ENCODE results near the gene PBRM1. TPM values are rescaled to one million over a fixed set of nuclear protein-coding genes. Genes with fewer than 3 reads are reported as not detected.

PBRM1 gene
- total RNA-seq, 4 donors from 2014 or later = 22.5 to 152 (median 56.6) TPM

- H3K4me3 ChIP-seq = no peak overlapping the region
- DNase-seq = no peak
- H3K9me3 ChIP-seq = no peaks in the 10 kb centered on the region
- H3K4me1 ChIP-seq = no peaks in the 10 kb centered on the region
- H3K27me3 ChIP-seq = no peaks in the 10 kb centered on the region
- intact Hi-C loops (cut with DNase I; ENCODE audit: low total_unique reads) = no loop called here
- TF ChIP-seq CTCF (IDR thresholded peaks at IDR 0.05) = no peak
- TF ChIP-seq POLR2A (IDR thresholded peaks at IDR 0.05) = no peak
- H3K27ac ChIP-seq = no peak overlapping the region
- H3K36me3 ChIP-seq = no peaks in the 10 kb centered on the region
Measured at GRCh38 chr3:52719618-52720017, 33.9 kb upstream of the PBRM1 start.

GRCh38 chr3:52715714-52716305 is 30.1 kb upstream of the PBRM1 start:
- Histone ChIP-seq H3K27ac (no peak overlapping the region), H3K36me3 (no peaks in the 10 kb centered on the region), H3K27me3 (no peaks in the 10 kb centered on the region), H3K9me3 (no peaks in the 10 kb centered on the region), H3K4me3 (no peak overlapping the region), H3K4me1 (no peaks in the 10 kb centered on the region)
- TF ChIP-seq POLR2A (IDR thresholded peaks at IDR 0.05) (no peak), CTCF (IDR thresholded peaks at IDR 0.05) (no peak)
- intact Hi-C loops (cut with DNase I; ENCODE audit: low total_unique reads) = no loop called here
- no peak for DNase-seq

GRCh38 chr3:52714335-52715302 is 28.9 kb upstream of the PBRM1 start:
- TF ChIP-seq POLR2A (IDR thresholded peaks at IDR 0.05) = no peak
- TF ChIP-seq CTCF (IDR thresholded peaks at IDR 0.05) = no peak
- no peak for DNase-seq
- intact Hi-C loops (cut with DNase I; ENCODE audit: low total_unique reads) = no loop called here

GRCh38 chr3:52712291-52713212 is 26.8 kb upstream of the PBRM1 start:
- no peak overlapping the region for H3K27ac ChIP-seq
- no peak for DNase-seq
- no peaks in the 10 kb centered on the region for H3K36me3 ChIP-seq

More at GRCh38 chr3:52714335-52715302, 28.9 kb upstream of the PBRM1 start:
- Histone ChIP-seq H3K4me3 (no peak overlapping the region), H3K27ac (no peak overlapping the region), H3K4me1 (no peaks in the 10 kb centered on the region), H3K27me3 (no peaks in the 10 kb centered on the region), H3K36me3 (no peaks in the 10 kb centered on the region), H3K9me3 (no peaks in the 10 kb centered on the region)

More at GRCh38 chr3:52712291-52713212, 26.8 kb upstream of the PBRM1 start:
- Histone ChIP-seq H3K27me3 (no peaks in the 10 kb centered on the region), H3K4me1 (peaks cover under 1 to 7% of the 10 kb centered on the region in 2 donors), H3K4me3 (no peak overlapping the region), H3K9me3 (no peaks in the 10 kb centered on the region)
- intact Hi-C loops (cut with DNase I; ENCODE audit: low total_unique reads) = no loop called here
- no peak for TF ChIP-seq POLR2A (IDR thresholded peaks at IDR 0.05)
- no peak for TF ChIP-seq CTCF (IDR thresholded peaks at IDR 0.05)
